ENCODE measurements around the gene PRG2. TPM values are rescaled to one million over a fixed set of nuclear protein-coding genes. Genes with fewer than 3 reads are reported as not detected.

Gene PRG2
- total RNA-seq, 1 donor from 2014 or later, result not detected

GRCh38 chr11:57370941-57371340 lies 19.5 kb downstream of the PRG2 start:
- no peak overlapping the region for H3K4me3 ChIP-seq
- intact Hi-C loops (cut with DNase I), result no loop called here
- ATAC-seq (no peak), DNase-seq (no peak)
- H3K27ac ChIP-seq, result no peak overlapping the region
- H3K27me3 ChIP-seq (ENCODE audit: low read depth), result no peaks in the 10 kb centered on the region
- H3K36me3 ChIP-seq, result no peaks in the 10 kb centered on the region
- H3K4me1 ChIP-seq, result no peaks in the 10 kb centered on the region
- no peaks in the 10 kb centered on the region for H3K9me3 ChIP-seq
- TF ChIP-seq CTCF (IDR thresholded peaks at IDR 0.05), result no peak

GRCh38 chr11:57370251-57370650 lies 20.2 kb downstream of the PRG2 start:
- no peak for ATAC-seq
- intact Hi-C loops (cut with DNase I), result no loop called here
- no peaks in the 10 kb centered on the region for H3K9me3 ChIP-seq

GRCh38 chr11:57368845-57369232 lies 21.6 kb downstream of the PRG2 start:
- no peaks in the 10 kb centered on the region for H3K27me3 ChIP-seq (ENCODE audit: low read depth)
- no peaks in the 10 kb centered on the region for H3K36me3 ChIP-seq
- no peaks in the 10 kb centered on the region for H3K9me3 ChIP-seq
- ATAC-seq (no peak), DNase-seq (no peak)
- TF ChIP-seq CTCF (IDR thresholded peaks at IDR 0.05), result no peak
- no peak overlapping the region for H3K27ac ChIP-seq
- H3K4me3 ChIP-seq, result no peak overlapping the region
- no peaks in the 10 kb centered on the region for H3K4me1 ChIP-seq
- intact Hi-C loops (cut with DNase I), result no loop called here

More at GRCh38 chr11:57370251-57370650, 20.2 kb downstream of the PRG2 start:
- Histone ChIP-seq H3K4me1 (no peaks in the 10 kb centered on the region), H3K4me3 (no peak overlapping the region), H3K27ac (no peak overlapping the region), H3K36me3 (no peaks in the 10 kb centered on the region), H3K27me3 (ENCODE audit: low read depth) (no peaks in the 10 kb centered on the region)
- TF ChIP-seq CTCF (IDR thresholded peaks at IDR 0.05), result no peak
- no peak for DNase-seq

- peak; percentile 90 to 91 for ATAC-seq
- H3K4me3 ChIP-seq, result no peak overlapping the region
Observed at GRCh38 chr11:57368106-57368844, 22.2 kb downstream of the PRG2 start.

GRCh38 chr11:57364851-57365660 lies 25.4 kb downstream of the PRG2 start:
- ATAC-seq (no peak), DNase-seq (no peak)
- Histone ChIP-seq H3K4me3 (no peak overlapping the region), H3K36me3 (no peaks in the 10 kb centered on the region), H3K27me3 (ENCODE audit: low read depth) (no peaks in the 10 kb centered on the region), H3K27ac (no peak overlapping the region), H3K9me3 (no peaks in the 10 kb centered on the region), H3K4me1 (no peaks in the 10 kb centered on the region)
- intact Hi-C loops (cut with DNase I), result no loop called here
- TF ChIP-seq CTCF (IDR thresholded peaks at IDR 0.05), result no peak

More at GRCh38 chr11:57368106-57368844, 22.2 kb downstream of the PRG2 start:
- TF ChIP-seq CTCF (IDR thresholded peaks at IDR 0.05), result no peak
- intact Hi-C loops (cut with DNase I), result no loop called here
- Histone ChIP-seq H3K27me3 (ENCODE audit: low read depth) (no peaks in the 10 kb centered on the region), H3K36me3 (no peaks in the 10 kb centered on the region), H3K27ac (no peak overlapping the region), H3K9me3 (no peaks in the 10 kb centered on the region), H3K4me1 (no peaks in the 10 kb centered on the region)
- peak; percentile 72 for DNase-seq
